GM18517 (cell line): ENCODE measurements around the gene PTK7.
"Not testable (repeated sequence)": the region's sequence is repeated elsewhere in the genome, so short reads cannot be mapped to it uniquely, and the experiment has no call there.

ENCODE experiments used
- ATAC-seq: cut with Tn5 transposase; IDR thresholded peaks from one replicate; pipeline ENCODE4 v1.9.1; 2021; ENCODE audit warnings: mild to moderate bottlenecking, moderate library complexity; ENCODE audit not compliant: unreplicated experiment

PTK7 gene

GRCh38 chr6:43075670-43076463 lies at the start of gene PTK7:
TSS of gene PTK7 (plus strand) at chr6:43076314. CDS start at chr6:43076489, 175 bp downstream.
- no peak for ATAC-seq

GRCh38 chr6:43026365-43026764 lies 49.7 kb upstream of the PTK7 start:
- ATAC-seq, result no peak

- no peak for ATAC-seq
Observed at GRCh38 chr6:43029120-43029519, 47.0 kb upstream of the PTK7 start.

GRCh38 chr6:43032326-43032725 lies 43.8 kb upstream of the PTK7 start:
- no peak for ATAC-seq

DNA sequence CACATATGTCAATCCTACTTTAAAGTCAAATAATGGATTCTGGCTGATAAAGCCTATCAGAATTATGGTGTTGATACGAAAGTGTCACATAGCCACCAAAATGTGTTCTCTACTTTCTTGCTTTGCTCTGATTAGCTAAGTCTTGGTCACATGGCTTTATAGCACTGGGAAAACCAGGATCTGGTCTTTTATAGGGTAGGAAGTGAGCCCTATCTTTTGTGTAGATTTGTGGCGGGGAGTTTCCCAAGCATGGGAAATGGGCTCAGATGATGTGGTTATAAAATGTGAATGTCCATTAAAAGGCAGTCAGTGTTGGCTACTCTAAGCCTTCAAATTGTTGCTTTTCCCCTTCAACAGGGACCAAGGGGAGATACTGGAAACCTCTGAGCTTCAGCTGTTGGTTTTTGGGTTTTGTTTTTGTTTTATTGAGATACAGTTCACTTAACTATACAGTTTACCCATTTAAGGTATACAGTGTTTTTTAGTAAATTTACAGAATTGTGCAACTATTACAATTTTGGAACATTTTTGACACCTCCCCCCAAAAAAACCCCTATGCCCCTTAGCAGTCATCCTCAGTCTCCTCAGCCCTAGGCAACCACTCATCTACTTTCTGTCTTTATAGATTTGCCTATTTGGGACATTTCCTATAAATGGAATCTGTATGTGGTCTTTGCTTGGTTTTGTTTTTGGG lies 42.5 kb upstream of the PTK7 start:
- no peak for ATAC-seq

DNA sequence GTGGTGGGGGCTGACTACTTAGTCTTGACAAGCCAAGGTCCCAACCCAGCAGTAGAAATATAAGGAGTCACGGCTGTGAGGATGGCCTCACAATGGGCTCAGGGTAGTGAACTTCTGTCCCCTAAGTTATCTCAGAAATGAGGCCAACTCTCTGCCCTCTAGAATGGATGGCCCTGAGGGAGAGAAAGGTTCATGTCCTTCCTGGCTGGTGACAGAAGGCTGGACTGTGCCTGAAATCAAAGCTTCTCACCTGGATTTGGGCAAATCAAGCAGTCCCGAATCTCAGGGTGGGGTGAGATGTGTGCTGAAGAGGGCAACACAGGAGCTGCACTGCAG lies 42.0 kb upstream of the PTK7 start:
- no peak for ATAC-seq

DNA sequence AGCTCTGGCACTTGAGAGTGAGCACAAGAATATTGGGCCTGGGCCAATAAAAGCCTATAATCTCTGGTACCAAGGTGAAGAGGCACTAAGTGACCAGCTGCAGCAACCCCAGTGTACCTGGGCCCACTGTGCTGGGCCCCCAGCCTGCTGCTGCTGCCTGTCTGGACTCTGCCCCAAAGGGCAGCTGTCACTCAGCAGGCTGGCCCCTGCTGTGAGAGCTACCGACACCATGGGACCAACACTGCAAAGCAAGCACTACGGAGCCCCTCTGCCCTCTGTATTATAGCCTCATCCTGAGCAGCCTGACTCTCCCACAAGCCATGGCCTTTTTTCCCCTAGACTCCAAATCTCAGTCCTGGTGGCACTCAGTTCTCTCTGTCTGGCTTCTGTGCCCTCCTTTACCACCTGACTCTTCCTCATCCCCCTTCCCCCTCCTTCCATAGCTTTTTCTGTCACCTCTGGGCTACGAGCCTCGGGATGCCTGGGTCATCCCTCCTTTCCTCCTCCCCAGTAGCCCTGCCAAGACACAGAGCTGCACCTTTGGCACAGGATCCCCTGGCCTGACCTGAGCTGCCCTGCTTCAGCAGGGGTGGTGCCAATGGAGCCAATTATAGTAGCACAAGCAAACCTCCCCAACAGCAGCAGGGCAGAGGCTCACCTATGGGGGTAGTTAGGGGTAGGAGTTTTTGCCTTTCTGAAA lies 40.5 kb upstream of the PTK7 start:
- ATAC-seq, result no peak

DNA sequence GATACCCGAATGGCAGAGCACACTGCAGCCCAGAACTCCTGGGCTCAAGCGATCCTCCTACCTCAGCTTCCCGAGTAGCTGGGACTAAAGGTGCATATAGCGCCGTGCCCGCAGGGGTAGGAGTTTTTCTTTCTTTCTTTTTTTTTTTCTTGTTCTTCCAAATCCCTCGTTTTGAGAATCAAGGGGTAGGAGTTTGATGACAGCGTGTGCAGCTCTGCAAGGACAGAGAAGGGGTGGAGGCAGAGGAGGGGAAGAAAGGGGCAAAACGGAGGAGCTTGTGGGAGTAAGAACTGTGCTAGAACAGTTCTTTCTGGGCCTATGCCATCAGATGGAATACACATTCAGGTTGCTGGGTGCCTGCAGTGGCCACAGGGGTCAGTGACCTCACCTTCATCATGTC lies 39.4 kb upstream of the PTK7 start:
- ATAC-seq, result no peak

DNA sequence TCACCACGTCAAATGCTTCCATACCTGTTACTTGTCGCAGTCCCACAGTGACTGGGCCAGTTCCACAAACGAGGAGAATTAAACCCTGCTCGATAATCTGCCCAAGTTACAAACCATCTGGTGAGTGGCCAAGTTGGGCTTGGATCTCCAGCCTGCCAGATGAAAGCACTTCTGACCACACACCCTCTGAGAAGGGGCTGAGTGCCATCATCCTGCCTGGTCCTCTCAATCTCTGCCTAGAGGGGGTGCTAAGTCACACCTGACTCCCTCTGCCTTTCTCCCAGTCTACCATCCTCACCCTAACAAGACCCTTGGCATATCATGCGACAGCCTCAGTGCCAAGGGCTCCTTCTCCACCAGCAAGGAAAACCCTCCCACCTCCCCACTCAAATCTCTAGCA lies 38.9 kb upstream of the PTK7 start:
- no peak for ATAC-seq

- ATAC-seq, result no peak
Observed at GRCh38 chr6:43037706-43038105, 38.4 kb upstream of the PTK7 start.

DNA sequence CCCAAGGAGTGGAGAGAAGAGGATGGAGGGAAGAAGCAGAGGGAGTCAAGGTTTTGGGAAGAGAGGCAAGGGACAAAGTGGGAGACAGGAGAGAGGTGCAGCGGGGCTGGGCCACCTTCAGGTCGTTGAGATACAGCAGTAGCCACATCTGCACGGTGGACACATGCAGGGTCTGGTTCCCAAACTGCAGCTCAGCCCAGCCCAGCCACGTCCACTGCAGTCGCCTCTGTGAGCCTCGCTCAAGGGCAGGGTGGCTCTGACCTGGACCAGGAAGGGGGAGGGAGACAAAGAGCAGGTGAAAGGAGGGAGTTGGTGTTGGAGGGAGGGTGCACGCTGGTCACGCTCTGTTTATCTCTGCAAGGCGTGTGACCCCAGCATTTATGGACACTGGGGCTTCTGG lies 37.4 kb upstream of the PTK7 start:
- no peak for ATAC-seq

DNA sequence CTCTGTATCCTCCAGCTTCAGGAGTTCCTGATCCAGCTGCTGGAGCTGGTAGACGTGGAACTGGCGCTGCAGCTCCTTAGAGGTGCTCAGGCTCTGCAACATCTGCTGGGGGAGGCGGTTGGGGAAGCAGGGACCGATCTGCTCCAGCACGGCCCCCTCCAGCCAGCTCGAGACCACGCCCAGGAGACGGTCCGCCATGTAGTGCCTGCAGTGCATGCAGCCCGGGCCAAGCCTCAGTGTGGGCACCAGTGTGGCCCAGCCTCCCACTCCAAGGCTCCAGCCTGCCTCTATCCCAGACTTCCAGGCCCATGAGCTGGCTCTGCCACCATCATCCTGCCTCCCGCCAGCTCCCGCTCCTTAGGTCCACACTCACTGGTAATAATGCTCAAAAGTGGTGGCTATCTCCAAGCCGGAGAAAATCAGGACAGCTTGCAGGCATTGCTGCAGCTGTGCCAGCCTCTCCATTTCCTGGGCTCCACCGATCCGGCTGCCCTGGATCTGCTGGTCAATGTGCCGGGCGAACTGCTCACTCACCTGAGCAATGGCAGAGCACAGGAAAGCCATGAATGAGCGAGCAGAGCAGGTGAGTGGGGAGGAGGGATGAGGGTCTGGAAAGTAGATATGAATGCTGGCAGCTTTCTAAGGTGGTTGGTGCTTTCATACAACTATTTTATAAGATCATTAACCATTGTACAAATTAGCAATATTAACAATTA lies 35.4 kb upstream of the PTK7 start:
- no peak for ATAC-seq

GRCh38 chr6:43041475-43041874 lies 34.6 kb upstream of the PTK7 start:
- not testable (repeated sequence) for ATAC-seq

DNA sequence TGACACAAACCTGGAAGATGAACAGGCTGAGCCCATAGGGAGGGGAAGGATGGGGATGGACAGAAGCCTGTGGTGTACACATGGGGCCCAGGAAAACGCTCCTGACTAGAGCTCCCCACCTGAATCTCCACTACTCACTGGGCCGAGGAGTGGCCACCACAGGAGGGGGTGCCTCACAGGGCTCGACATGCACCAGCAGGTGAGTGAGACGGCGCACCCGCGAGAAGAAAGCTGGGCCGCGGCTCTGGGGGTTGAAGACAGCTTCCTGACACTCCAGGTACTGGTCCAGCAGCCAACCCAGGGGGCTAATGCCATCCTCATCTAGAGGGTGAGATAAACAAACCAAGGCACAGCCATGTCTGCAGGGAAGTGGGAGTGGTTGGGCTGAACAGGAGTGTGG lies 32.8 kb upstream of the PTK7 start:
- ATAC-seq, result no peak

DNA sequence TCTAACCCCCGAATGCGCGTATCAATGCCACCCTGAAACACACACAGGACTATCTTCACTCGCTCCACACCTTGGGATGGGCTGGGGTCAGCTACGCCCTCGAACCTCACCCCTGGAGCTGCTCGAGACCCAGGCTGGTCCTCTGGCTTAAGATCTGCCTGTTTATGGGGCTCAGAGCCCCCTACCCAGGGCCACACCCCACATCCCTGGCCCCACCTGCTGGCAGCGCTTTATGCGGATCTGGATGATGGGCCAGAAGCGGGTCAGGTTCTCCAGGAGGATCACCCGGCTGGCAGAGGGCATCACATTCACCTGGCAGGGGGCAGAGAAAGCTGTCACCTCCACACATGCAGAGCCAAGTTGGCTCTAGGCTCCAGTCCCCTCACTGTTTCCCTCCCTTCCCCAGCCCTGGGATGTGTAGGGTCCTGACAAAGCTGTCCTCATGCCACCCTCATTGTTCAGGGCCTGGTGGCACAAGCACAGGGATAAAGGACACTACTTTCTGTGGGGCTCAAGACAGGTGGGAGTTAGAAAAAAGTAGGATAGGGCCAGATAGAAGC lies 30.7 kb upstream of the PTK7 start:
- ATAC-seq, result no peak

DNA sequence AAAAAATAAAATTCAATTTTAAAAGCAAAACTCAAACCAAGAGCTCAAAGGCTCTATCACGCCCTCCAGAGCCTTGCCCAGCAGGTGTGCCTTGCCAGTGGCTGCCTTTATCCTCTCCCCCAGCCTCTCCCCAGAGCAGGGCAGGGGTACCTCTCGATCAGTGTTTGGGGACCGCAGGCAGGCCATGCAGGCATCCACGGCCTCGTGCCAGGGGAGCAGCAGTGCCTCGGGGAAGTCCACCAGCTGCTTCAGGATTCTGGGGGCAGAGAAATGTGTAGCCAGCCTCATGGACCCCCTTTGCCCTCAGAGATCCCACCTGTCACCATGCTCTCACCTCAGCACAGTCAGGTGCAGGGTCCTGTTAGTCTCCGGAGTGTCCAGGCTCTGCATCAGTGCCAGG lies 28.1 kb upstream of the PTK7 start:
- ATAC-seq, result no peak

GRCh38 chr6:43050981-43051380 lies 25.1 kb upstream of the PTK7 start:
- ATAC-seq, result no peak

- no peak for ATAC-seq
Observed at GRCh38 chr6:43052225-43052841, 23.8 kb upstream of the PTK7 start.

- no peak for ATAC-seq
Observed at GRCh38 chr6:43052842-43053544, 23.1 kb upstream of the PTK7 start.
